Fibroblast of lung (primary cell): ENCODE results near the gene ZCWPW2.

Source experiments
- EZH2 ChIP-seq: IDR thresholded peaks from 2 replicates; pipeline ENCODE4 v1.5.1; 2012; ENCODE audit warnings: low read length, control low read depth, mild to moderate bottlenecking; ENCODE audit errors: missing control alignments
- TF ChIP-seq, protein P1 (sequence below), 2 donors: IDR thresholded peaks in 1 of 2; conservative IDR thresholded peaks in 1 of 2; 1 replicate in 1 of 2; 2 replicates in 1 of 2; pipeline ENCODE4 v1.5.1; 2011 to 2012; ENCODE audit warnings: low read length in 2 of 2, control low read depth in 1 of 2, inconsistent platforms in 1 of 2, low read depth in 1 of 2, mild to moderate bottlenecking in 1 of 2

- TF ChIP-seq, protein P1, sequence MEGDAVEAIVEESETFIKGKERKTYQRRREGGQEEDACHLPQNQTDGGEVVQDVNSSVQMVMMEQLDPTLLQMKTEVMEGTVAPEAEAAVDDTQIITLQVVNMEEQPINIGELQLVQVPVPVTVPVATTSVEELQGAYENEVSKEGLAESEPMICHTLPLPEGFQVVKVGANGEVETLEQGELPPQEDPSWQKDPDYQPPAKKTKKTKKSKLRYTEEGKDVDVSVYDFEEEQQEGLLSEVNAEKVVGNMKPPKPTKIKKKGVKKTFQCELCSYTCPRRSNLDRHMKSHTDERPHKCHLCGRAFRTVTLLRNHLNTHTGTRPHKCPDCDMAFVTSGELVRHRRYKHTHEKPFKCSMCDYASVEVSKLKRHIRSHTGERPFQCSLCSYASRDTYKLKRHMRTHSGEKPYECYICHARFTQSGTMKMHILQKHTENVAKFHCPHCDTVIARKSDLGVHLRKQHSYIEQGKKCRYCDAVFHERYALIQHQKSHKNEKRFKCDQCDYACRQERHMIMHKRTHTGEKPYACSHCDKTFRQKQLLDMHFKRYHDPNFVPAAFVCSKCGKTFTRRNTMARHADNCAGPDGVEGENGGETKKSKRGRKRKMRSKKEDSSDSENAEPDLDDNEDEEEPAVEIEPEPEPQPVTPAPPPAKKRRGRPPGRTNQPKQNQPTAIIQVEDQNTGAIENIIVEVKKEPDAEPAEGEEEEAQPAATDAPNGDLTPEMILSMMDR (conservative IDR thresholded peaks at IDR 0.05 in 1 of 2, IDR thresholded peaks at IDR 0.05 in 1 of 2; ENCODE audit: low read depth in 1 of 2, low read length in 2 of 2): no peak
- TF ChIP-seq EZH2: no peak
These were observed 22.0 kb upstream of the ZCWPW2 start for GRCh38 chr3:28326458-28326926.
